ENCODE results near the gene TNNT3. TPM values are rescaled to one million over a fixed set of nuclear protein-coding genes. Genes with fewer than 3 reads are reported as not detected.

The TNNT3 gene
- total RNA-seq, 4 donors from 2014 or later = 1.7 to 4.1 (median 2.6) TPM; not detected in 1

DNA sequence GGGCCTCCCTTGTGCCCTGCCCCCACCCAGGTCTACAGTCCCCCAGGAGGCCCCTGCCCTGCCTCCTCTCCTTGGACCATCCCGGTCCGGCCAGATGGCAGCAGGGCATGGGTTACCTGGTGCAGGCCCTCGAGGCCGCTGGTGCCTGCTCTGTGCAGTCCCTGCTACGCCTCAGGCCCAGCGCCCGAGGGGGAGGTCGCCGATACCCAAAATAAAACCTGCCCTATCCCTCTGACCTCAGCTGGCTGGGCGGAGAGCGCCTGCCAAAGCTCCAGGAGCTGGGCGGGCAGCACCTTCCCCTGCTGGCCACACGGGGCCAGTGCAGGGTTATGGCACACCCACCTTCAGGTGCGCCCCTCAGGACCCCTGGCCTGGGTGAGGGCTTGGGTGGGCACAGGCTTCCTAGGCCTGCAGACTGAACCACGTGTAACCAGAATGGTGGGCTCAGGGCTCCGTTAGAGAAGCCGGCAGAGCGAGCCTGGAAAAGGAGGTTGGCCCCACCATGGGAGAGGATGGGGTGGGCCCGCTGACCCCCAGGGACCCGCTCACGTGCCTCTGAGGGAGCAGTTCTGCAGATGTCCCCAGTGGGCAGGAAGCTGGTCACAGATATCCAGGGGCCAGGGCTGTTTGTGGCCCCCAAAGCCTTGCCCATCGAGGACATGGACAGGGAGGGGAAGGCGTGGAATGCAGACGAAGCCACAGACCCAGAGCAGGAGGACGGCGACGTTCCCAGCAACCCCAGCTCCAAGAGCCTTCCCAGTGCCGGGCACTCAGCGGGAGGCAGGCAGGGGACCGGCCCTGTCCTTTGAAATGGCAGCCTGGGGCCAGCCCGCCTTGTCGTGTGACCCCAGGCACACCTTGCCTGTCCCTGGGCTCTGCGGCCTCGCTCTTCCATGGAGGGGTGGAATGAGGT lies 1.7 kb upstream of the TNNT3 start:
- intact Hi-C loops (cut with DNase I) = no loop called here
- whole genome bisulfite sequencing, 2 donors = 76 to 77% methylated on average over 17 to 19 of the region's 34 CpGs
- TF ChIP-seq POLR2A (IDR thresholded peaks at IDR 0.05) = no peak
- TF ChIP-seq, protein P1, sequence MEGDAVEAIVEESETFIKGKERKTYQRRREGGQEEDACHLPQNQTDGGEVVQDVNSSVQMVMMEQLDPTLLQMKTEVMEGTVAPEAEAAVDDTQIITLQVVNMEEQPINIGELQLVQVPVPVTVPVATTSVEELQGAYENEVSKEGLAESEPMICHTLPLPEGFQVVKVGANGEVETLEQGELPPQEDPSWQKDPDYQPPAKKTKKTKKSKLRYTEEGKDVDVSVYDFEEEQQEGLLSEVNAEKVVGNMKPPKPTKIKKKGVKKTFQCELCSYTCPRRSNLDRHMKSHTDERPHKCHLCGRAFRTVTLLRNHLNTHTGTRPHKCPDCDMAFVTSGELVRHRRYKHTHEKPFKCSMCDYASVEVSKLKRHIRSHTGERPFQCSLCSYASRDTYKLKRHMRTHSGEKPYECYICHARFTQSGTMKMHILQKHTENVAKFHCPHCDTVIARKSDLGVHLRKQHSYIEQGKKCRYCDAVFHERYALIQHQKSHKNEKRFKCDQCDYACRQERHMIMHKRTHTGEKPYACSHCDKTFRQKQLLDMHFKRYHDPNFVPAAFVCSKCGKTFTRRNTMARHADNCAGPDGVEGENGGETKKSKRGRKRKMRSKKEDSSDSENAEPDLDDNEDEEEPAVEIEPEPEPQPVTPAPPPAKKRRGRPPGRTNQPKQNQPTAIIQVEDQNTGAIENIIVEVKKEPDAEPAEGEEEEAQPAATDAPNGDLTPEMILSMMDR (IDR thresholded peaks at IDR 0.05) = no peak
- Histone ChIP-seq H3K36me3 (no peaks in the 10 kb centered on the region), H3K9me3 (no peaks in the 10 kb centered on the region), H3K4me3 (replicated peaks in 1 of 3) (no peak overlapping the region), H3K27ac (no peak overlapping the region), H3K4me1 (no peaks in the 10 kb centered on the region), H3K27me3 (no peaks in the 10 kb centered on the region)
- DNase-seq = no peak

DNA sequence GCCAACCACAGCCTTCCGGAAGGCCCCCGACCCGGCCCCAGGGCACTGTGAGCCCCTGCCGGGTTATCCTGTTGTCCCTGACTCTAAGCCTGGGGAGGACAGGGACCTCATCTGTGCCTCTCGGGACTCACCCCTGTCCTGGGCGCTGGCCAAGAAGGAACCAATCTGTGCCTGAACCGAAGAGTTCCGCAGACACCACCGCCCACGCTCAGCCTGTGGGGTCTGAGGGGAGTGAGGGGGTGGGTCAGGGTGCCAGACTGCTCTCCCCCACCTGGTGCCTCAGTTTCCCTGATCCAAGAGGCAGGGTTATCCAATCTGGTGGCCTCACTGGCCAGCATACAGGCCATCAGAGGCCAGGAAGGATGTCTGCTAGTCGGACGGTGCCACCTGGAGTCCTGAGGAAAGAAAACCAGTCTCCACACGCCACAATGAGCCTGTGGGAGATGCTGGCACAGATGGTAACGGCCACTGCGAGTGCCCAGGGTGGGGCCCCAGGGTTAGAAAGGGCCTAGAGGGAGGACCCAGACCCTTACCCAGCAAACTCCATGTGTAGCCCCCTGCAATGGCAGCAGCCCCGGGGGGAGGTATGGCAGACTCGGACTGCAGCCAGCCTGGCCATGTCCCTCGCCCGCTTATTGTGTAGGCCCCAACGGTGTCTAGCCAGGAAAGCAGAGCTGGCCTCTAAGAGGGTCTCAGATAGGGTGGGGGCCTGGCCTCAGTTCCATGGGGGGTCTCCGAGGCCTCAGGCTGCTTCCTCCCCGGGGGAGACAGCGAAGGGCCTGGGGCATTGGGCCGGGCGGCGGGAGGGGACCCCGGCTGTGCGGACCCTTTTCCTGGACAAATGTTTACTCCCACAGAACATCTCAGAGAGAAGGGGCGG lies 827 bp upstream of the TNNT3 start:
- Histone ChIP-seq H3K4me1 (no peaks in the 10 kb centered on the region), H3K27ac (no peak overlapping the region), H3K36me3 (no peaks in the 10 kb centered on the region), H3K27me3 (no peaks in the 10 kb centered on the region), H3K4me3 (replicated peaks in 1 of 3) (no peak overlapping the region), H3K9me3 (no peaks in the 10 kb centered on the region)
- no peak for TF ChIP-seq POLR2A (IDR thresholded peaks at IDR 0.05)
- TF ChIP-seq, protein P1 (IDR thresholded peaks at IDR 0.05) = no peak
- intact Hi-C loops (cut with DNase I) = no loop called here
- 73 to 86% methylated on average over 10 to 17 of the region's 29 CpGs for WGBS, 2 donors
- no peak for DNase-seq

DNA sequence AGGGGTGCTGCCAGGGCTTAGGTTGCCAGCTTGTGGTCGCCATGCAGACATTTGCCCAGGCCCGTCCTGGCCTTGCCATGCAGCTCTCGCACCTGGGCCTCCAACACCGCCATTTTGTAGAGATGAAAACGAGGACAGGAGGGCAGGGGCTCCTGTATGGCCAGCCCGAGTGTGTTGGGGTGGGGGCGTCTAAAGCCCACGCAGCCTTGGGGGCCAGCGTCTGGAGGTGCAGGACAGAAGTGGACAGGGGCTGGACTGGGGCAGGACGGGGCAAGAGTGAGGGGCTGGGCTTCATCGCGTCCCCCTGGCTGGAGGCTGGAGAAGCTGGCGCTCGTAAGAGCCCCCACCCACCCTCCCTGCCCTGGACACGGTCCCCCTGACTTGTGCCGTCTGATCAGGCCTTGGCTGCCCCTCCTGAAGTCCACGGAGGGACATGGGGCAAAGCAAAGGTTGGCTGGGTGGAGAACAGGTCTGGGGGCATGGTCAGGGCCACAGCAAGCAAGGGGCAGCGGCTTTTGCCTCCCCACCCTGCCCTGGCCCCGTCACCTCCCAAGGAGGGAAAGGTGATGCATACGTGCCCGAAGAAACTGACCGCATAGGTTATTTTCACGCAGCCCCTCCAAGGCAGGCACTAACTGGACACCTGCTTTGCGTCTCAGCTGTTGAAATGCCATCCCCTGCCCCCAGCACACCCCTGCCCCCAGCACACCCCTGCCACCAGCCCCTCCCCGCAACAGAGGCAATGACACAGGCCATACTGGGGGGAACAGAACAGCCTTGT lies 815 bp downstream of the TNNT3 start:
- no peaks in the 10 kb centered on the region for H3K36me3 ChIP-seq
- H3K4me3 ChIP-seq (replicated peaks in 1 of 3) = no peak overlapping the region
- intact Hi-C loops (cut with DNase I) = no loop called here
- 91% methylated on average over 24 of the region's 25 CpGs for WGBS, 2 donors
- no peaks in the 10 kb centered on the region for H3K9me3 ChIP-seq
- H3K4me1 ChIP-seq = peaks cover 6 to 10% of the 10 kb centered on the region in 2 donors
- no peak for DNase-seq
- TF ChIP-seq, protein P1 (IDR thresholded peaks at IDR 0.05) = no peak
- no peak for TF ChIP-seq POLR2A (IDR thresholded peaks at IDR 0.05)
- H3K27ac ChIP-seq = no peak overlapping the region
- H3K27me3 ChIP-seq = no peaks in the 10 kb centered on the region

DNA sequence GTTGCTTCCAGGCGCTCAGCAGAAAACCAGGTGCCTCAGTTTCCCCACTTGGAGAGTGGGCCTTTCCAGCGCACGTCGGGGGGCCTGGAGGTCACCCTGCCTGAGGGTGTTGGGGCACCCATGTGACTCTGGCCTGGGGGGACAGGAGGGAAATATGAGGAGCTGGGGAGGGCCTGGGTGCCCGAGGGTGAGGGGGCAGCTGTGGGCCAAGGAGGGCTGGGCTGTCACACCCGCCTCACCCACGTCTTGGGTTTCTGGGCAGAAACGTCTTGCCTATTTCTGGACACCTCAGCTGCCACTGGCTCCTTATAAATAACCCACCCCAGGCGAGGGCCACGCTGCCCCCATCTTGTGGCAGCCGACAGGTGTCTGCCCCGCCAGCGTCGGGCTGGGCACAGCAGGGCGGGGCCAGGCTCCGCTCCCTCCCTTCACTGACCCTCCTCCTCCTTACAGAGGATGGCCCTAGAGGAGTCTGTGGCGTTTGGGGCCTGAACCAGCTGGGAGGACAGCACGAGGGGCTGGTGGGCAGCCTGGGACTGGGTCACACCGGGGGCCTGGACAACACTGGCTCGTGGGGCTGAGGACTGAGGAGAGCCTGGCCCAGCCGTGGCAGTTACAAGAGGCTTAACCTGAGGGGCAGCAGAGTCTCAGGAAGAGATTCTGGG lies 1.5 kb downstream of the TNNT3 start:
- intact Hi-C loops (cut with DNase I) = no loop called here
- peaks cover 6 to 10% of the 10 kb centered on the region in 2 donors for H3K4me1 ChIP-seq
- H3K27ac ChIP-seq = no peak overlapping the region
- no peak for DNase-seq
- TF ChIP-seq, protein P1 (IDR thresholded peaks at IDR 0.05) = no peak
- TF ChIP-seq POLR2A (IDR thresholded peaks at IDR 0.05) = no peak
- no peaks in the 10 kb centered on the region for H3K9me3 ChIP-seq
- no peaks in the 10 kb centered on the region for H3K36me3 ChIP-seq
- no peak overlapping the region for H3K4me3 ChIP-seq (replicated peaks in 1 of 3)
- 68 to 71% methylated on average over 6 to 17 of the region's 21 CpGs for WGBS, 2 donors
- no peaks in the 10 kb centered on the region for H3K27me3 ChIP-seq

All from thyroid gland (tissue), 4 donors.